Measurements from ENCODE around the gene NOL7. TPM values are rescaled to one million over a fixed set of nuclear protein-coding genes. Genes with fewer than 3 reads are reported as not detected.

The NOL7 gene
- total and polyA plus RNA-seq, 9 of the 15 experiments (the other 6 are each of a cell fraction or from before 2014, with no cell fraction given), result 19.4 to 235 (median 157) TPM

DNA sequence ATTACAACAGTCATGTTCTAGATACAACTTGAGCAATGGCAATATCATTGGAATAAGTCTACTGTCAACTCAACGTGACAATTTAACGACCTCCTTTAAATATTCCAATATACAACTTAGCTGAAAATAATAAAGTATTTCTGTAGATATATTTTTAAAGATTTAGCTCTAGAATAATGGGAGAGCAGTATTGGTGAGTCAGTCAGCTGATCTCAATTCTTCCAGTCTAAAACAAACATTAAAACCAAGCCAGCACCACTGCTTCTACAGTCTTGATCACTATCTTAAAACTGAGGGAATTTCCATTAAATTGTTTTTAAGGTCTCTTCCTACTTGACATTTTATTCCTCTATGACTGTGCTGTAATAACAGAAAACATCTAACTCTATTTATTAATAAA is 38.2 kb downstream of the NOL7 start (continued):
- TF ChIP-seq SMARCC2 (IDR thresholded peaks at IDR 0.05; ENCODE audit: low read depth), result 0 out of 2 replicates have a peak, but pooled peaks have one; percentile 26
- peak; percentile 51 for TF ChIP-seq SMARCE1 (IDR thresholded peaks at IDR 0.05)
- TF ChIP-seq ZNF133 (CRISPR knock-in tag; IDR thresholded peaks at IDR 0.05), result no peak
- no peak for TF ChIP-seq CBX2 (IDR thresholded peaks at IDR 0.05; ENCODE audit: insufficient read depth, low read length, poor library complexity, severe bottlenecking)
- TF ChIP-seq XRCC4 (IDR thresholded peaks at IDR 0.05; ENCODE audit: extremely low read depth, insufficient read depth, insufficient read length), result no peak
- TF ChIP-seq SMARCB1 (IDR thresholded peaks at IDR 0.05; ENCODE audit: insufficient read length, low read depth), result peak; percentile 59
- no peak for TF ChIP-seq ZBTB12 (CRISPR knock-in tag; IDR thresholded peaks at IDR 0.05)
- TF ChIP-seq FOXK1 (CRISPR knock-in tag; IDR thresholded peaks at IDR 0.05; ENCODE audit: borderline replicate concordance), result no peak
- TF ChIP-seq ZNF224 (CRISPR knock-in tag; IDR thresholded peaks at IDR 0.05), result no peak
- TF ChIP-seq LEF1 (IDR thresholded peaks at IDR 0.05), result no peak
- no peak for TF ChIP-seq KDM2B (CRISPR knock-in tag; IDR thresholded peaks at IDR 0.05)
- TF ChIP-seq, protein P1, sequence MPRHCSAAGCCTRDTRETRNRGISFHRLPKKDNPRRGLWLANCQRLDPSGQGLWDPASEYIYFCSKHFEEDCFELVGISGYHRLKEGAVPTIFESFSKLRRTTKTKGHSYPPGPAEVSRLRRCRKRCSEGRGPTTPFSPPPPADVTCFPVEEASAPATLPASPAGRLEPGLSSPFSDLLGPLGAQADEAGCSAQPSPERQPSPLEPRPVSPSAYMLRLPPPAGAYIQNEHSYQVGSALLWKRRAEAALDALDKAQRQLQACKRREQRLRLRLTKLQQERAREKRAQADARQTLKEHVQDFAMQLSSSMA (CRISPR knock-in tag; IDR thresholded peaks at IDR 0.05), result no peak
- TF ChIP-seq EZH2 (IDR thresholded peaks at IDR 0.05; ENCODE audit: borderline replicate concordance, low read depth, low read length), result no peak
- peak; percentile 56; the same call in 1 of the 2 replicates for TF ChIP-seq SMARCA4 (IDR thresholded peaks at IDR 0.05)
- TF ChIP-seq TOE1 (IDR thresholded peaks at IDR 0.05; ENCODE audit: borderline replicate concordance), result no peak
- no peak for TF ChIP-seq TOE1 (CRISPR knock-in tag; IDR thresholded peaks at IDR 0.05; ENCODE audit: borderline replicate concordance, low read depth)
- TF ChIP-seq ADNP (tag; IDR thresholded peaks at IDR 0.05), result 0 out of 2 replicates have a peak, but pooled peaks have one; percentile 23
- TF ChIP-seq PTTG1 (tag; IDR thresholded peaks at IDR 0.05; ENCODE audit: low read depth), result no peak
- peak; percentile 40; the same call in 1 of the 2 replicates for TF ChIP-seq ATF3 (IDR thresholded peaks at IDR 0.05)
- TF ChIP-seq ATF3 (CRISPR knock-in tag; conservative IDR thresholded peaks at IDR 0.05), result no peak
- TF ChIP-seq ETS2 (tag; IDR thresholded peaks at IDR 0.05; ENCODE audit: borderline replicate concordance, poor library complexity, severe bottlenecking), result no peak
- peak; percentile 69 for TF ChIP-seq FOSL1 (tag; conservative IDR thresholded peaks at IDR 0.05)
- TF ChIP-seq DPF2 (IDR thresholded peaks at IDR 0.05), result peak; percentile 32; the same call in 1 of the 2 replicates
